Measurements from ENCODE around the gene FAM241A. TPM values are rescaled to one million over a fixed set of nuclear protein-coding genes. Genes with fewer than 3 reads are reported as not detected.

FAM241A gene
- total and polyA plus RNA-seq, 2 of the 13 experiments (the other 11 are each of a cell fraction or from before 2014, with no cell fraction given), result 0.61 to 0.69 TPM

- TF ChIP-seq ZNF292 (CRISPR knock-in tag; IDR thresholded peaks at IDR 0.05; ENCODE audit: borderline replicate concordance, low read depth) (peak; percentile 88), ZFP37 (CRISPR knock-in tag; IDR thresholded peaks at IDR 0.05; ENCODE audit: borderline replicate concordance) (peak; percentile 33; the same call in 1 of the 2 replicates), PRMT3 (CRISPR knock-in tag; IDR thresholded peaks at IDR 0.05; ENCODE audit: borderline replicate concordance, low read depth) (0 out of 2 replicates have a peak, but pooled peaks have one; percentile 25), ONECUT2 (CRISPR knock-in tag; IDR thresholded peaks at IDR 0.05) (peak; percentile 59; the same call in 1 of the 2 replicates), ZNF281 (CRISPR knock-in tag; IDR thresholded peaks at IDR 0.05; ENCODE audit: borderline replicate concordance) (peak; percentile 60; the same call in 1 of the 2 replicates), ZNF557 (CRISPR knock-in tag; IDR thresholded peaks at IDR 0.05) (peak; percentile 43; the same call in 1 of the 2 replicates), ZNF18 (CRISPR knock-in tag; IDR thresholded peaks at IDR 0.05; ENCODE audit: insufficient replicate concordance) (peak; percentile 43), HMG20A (CRISPR knock-in tag; IDR thresholded peaks at IDR 0.05; ENCODE audit: borderline replicate concordance) (peak; percentile 91; the same call in 1 of the 2 replicates), TARDBP (CRISPR knock-in tag; IDR thresholded peaks at IDR 0.05) (peak; percentile 64; the same call in 1 of the 2 replicates), KLF12 (CRISPR knock-in tag; IDR thresholded peaks at IDR 0.05; ENCODE audit: borderline replicate concordance) (0 out of 2 replicates have a peak, but pooled peaks have one; percentile 58), TOPORS (CRISPR knock-in tag; IDR thresholded peaks at IDR 0.05) (peak; percentile 59), BCL6 (CRISPR knock-in tag; IDR thresholded peaks at IDR 0.05) (peak; percentile 67; the same call in 1 of the 2 replicates), WIZ (CRISPR knock-in tag; IDR thresholded peaks at IDR 0.05) (peak; percentile 62; the same call in 1 of the 2 replicates), CEBPG (CRISPR knock-in tag; IDR thresholded peaks at IDR 0.05) (peak; percentile 88), THRA (CRISPR knock-in tag; IDR thresholded peaks at IDR 0.05; ENCODE audit: borderline replicate concordance) (peak; percentile 64; the same call in 1 of the 2 replicates), MED1 (CRISPR knock-in tag; IDR thresholded peaks at IDR 0.05) (peak; percentile 91), ZNF691 (CRISPR knock-in tag; IDR thresholded peaks at IDR 0.05; ENCODE audit: borderline replicate concordance, low read depth) (peak; percentile 57; the same call in 1 of the 2 replicates)
These were observed 63.2 kb downstream of the FAM241A start (continued) for GRCh38 chr4:112208137-112209095.

Data from HepG2 (cell line).